ENCODE data around the gene CLIP1. TPM values are rescaled to one million over a fixed set of nuclear protein-coding genes. Genes with fewer than 3 reads are reported as not detected.

The CLIP1 gene
- total RNA-seq, 6 experiments from 2014 or later: 35.4 to 63.4 (median 43.1) TPM

- TF ChIP-seq POLR2A (IDR thresholded peaks at IDR 0.05) (no peak), CTCF (IDR thresholded peaks at IDR 0.05) (no peak)
- intact Hi-C loops (cut with DNase I): no loop called here
- Histone ChIP-seq H3K27me3 (no peaks in the 10 kb centered on the region), H3K36me3 (no peaks in the 10 kb centered on the region), H3K4me1 (peaks cover 0 to 50% (median 18%) of the 10 kb centered on the region in 4 donors), H3K27ac (peak overlapping the region; percentile 4 to 25 (median 21)), H3K9me3 (no peaks in the 10 kb centered on the region), H3K4me3 (no peak overlapping the region)
- WGBS (ENCODE audit: insufficient coverage, low coverage, low lambda C conversion rate, missing lambda C conversion rate): 42% methylated on average over 4 of the region's 4 CpGs
- ATAC-seq (peak in 2 of 4 donors; percentile 17 to 20), DNase-seq (no peak)
These were observed 9.5 kb downstream of the CLIP1 start for GRCh38 chr12:122412851-122413433.

GRCh38 chr12:122411537-122411936 lies 10.9 kb downstream of the CLIP1 start:
- Histone ChIP-seq H3K4me3 (no peak overlapping the region), H3K9me3 (no peaks in the 10 kb centered on the region), H3K27ac (no peak overlapping the region), H3K36me3 (no peaks in the 10 kb centered on the region), H3K4me1 (peaks cover 0 to 59% (median 21%) of the 10 kb centered on the region in 4 donors), H3K27me3 (no peaks in the 10 kb centered on the region)
- DNase-seq (peak in 1 of 3 donors; percentile 66), ATAC-seq (peak in 2 of 4 donors; percentile 48 to 49)
- no peak for TF ChIP-seq CTCF (IDR thresholded peaks at IDR 0.05)
- no peak for TF ChIP-seq POLR2A (IDR thresholded peaks at IDR 0.05)
- intact Hi-C loops (cut with DNase I): no loop called here
- 70% methylated on average over 3 of the region's 3 CpGs for WGBS (ENCODE audit: insufficient coverage, low coverage, low lambda C conversion rate, missing lambda C conversion rate)

GRCh38 chr12:122407208-122407607 lies 15.3 kb downstream of the CLIP1 start:
- Histone ChIP-seq H3K4me3 (no peak overlapping the region), H3K27ac (peak overlapping the region in 2 of 3 donors; percentile 68 to 76), H3K9me3 (no peaks in the 10 kb centered on the region), H3K36me3 (no peaks in the 10 kb centered on the region), H3K27me3 (no peaks in the 10 kb centered on the region), H3K4me1 (peaks cover 0 to 64% (median 15%) of the 10 kb centered on the region in 4 donors)
- no peak for TF ChIP-seq POLR2A (IDR thresholded peaks at IDR 0.05)
- TF ChIP-seq CTCF (IDR thresholded peaks at IDR 0.05): no peak
- 50% methylated on average over 2 of the region's 3 CpGs for WGBS (ENCODE audit: insufficient coverage, low coverage, low lambda C conversion rate, missing lambda C conversion rate)
- intact Hi-C loops (cut with DNase I): no loop called here
- DNase-seq (no peak), ATAC-seq (no peak)

GRCh38 chr12:122406701-122407164 lies 15.7 kb downstream of the CLIP1 start:
- DNase-seq: no peak
- H3K9me3 ChIP-seq: no peaks in the 10 kb centered on the region
- no peak overlapping the region for H3K4me3 ChIP-seq
- H3K4me1 ChIP-seq: peaks cover 0 to 61% (median 13%) of the 10 kb centered on the region in 4 donors
- H3K27me3 ChIP-seq: no peaks in the 10 kb centered on the region
- 24% methylated on average over 3 of the region's 3 CpGs for WGBS (ENCODE audit: insufficient coverage, low coverage, low lambda C conversion rate, missing lambda C conversion rate)
- ATAC-seq: peak; percentile 72 to 80 (median 76)
- H3K27ac ChIP-seq: peak overlapping the region in 2 of 3 donors; percentile 68 to 76
- no peak for TF ChIP-seq CTCF (IDR thresholded peaks at IDR 0.05)
- no peak for TF ChIP-seq POLR2A (IDR thresholded peaks at IDR 0.05)
- H3K36me3 ChIP-seq: no peaks in the 10 kb centered on the region
- intact Hi-C loops (cut with DNase I): no loop called here
